Caco-2 (cell line): ENCODE data around the gene MN1. TPM values are rescaled to one million over a fixed set of nuclear protein-coding genes. Genes with fewer than 3 reads are reported as not detected.

Source experiments
- BruUV-seq: library from RNA; stranded (reverse); fragments of 400-500 nt; replicated peaks from 2 replicates; lab custom pipeline; 2021; lab: Mats Ljungman, UMichigan
- CTCF ChIA-PET: fragments of 300-600 bp; sonication (Branson Sonifier 250); formaldehyde crosslinking; loops from one replicate; lab custom pipeline; 2022; ENCODE audit warnings: antibody characterized with exemption; lab: Charles Lee
- POLR2A ChIA-PET: fragments of 300-600 bp; sonication (Branson Sonifier 250); formaldehyde crosslinking; loops from one replicate; lab custom pipeline; 2022; ENCODE audit warnings: antibody characterized with exemption; lab: Charles Lee
- DNase-seq, 2 experiments: peaks; one replicate each; pipeline versions ENCODE4 v3.0.0 to v3.0.0-alpha.2; 2020 to 2022
- H3K27me3 ChIP-seq: replicated peaks from 2 replicates; pipeline ENCODE4 v1.6.0; 2011; ENCODE audit warnings: low read length; ENCODE audit not compliant: control insufficient read depth, insufficient read depth
- H3K36me3 ChIP-seq: 2 replicates; pipeline ENCODE4 v1.5.1; 2011; ENCODE audit warnings: low read length; ENCODE audit not compliant: control insufficient read depth, insufficient read depth
- H3K4me1 ChIP-seq: fragments of 250-450 bp; sonication (Bioruptor Pico); 2 replicates; pipeline ENCODE4 v1.5.1; 2020; ENCODE audit warnings: mild to moderate bottlenecking
- H3K4me3 ChIP-seq: 2 replicates; pipeline ENCODE4 v1.5.1; 2011; ENCODE audit warnings: low read depth, mild to moderate bottlenecking, control low read depth, low read length
- H3K9me3 ChIP-seq: fragments of 250-450 bp; sonication (Bioruptor Pico); 2 replicates; pipeline ENCODE4 v1.5.1; 2020; ENCODE audit warnings: mild to moderate bottlenecking, moderate library complexity
- H3K27ac Mint-ChIP-seq: one replicate; pipeline ENCODE4 v1.8.0; 2022; ENCODE audit warnings: mixed read lengths; ENCODE audit not compliant: unreplicated experiment
- H3K27me3 Mint-ChIP-seq: one replicate; pipeline ENCODE4 v1.8.0; 2022; ENCODE audit warnings: mixed read lengths; ENCODE audit not compliant: insufficient read depth, unreplicated experiment
- H3K36me3 Mint-ChIP-seq: one replicate; pipeline ENCODE4 v1.8.0; 2022; ENCODE audit warnings: mild to moderate bottlenecking, mixed read lengths; ENCODE audit not compliant: insufficient read depth, unreplicated experiment
- H3K4me1 Mint-ChIP-seq: one replicate; pipeline ENCODE4 v1.8.0; 2022; ENCODE audit warnings: low read depth, mixed read lengths; ENCODE audit not compliant: unreplicated experiment
- H3K4me3 Mint-ChIP-seq: one replicate; pipeline ENCODE4 v1.8.0; 2022; ENCODE audit warnings: mild to moderate bottlenecking, moderate library complexity, mixed read lengths; ENCODE audit not compliant: unreplicated experiment
- H3K9me3 Mint-ChIP-seq: one replicate; pipeline ENCODE4 v1.8.0; 2022; ENCODE audit warnings: mixed read lengths; ENCODE audit not compliant: unreplicated experiment
- CTCF ChIP-seq, 2 experiments: fragments of 200-600 bp in 1 of 2; IDR thresholded peaks; 1 replicate in 1 of 2; 2 replicates in 1 of 2; pipeline versions ENCODE4 v1.5.1 to v1.8.0; 2011 to 2022; ENCODE audit warnings: antibody characterized with exemption in 1 of 2, control low read depth in 1 of 2, inconsistent platforms in 1 of 2, low read depth in 1 of 2, low read length in 1 of 2, mild to moderate bottlenecking in 1 of 2, moderate library complexity in 1 of 2; ENCODE audit not compliant: insufficient read depth in 1 of 2, severe bottlenecking in 1 of 2, unreplicated experiment in 1 of 2
- intact Hi-C: fragments of 100-400 bp; cut with micrococcal nuclease; formaldehyde crosslinking; loops from one replicate; pipeline ENCODE4 v1.10.0; 2022; ENCODE audit not compliant: unreplicated experiment
- total RNA-seq: library from RNA; stranded (reverse); gene quantifications from 2 replicates; pipeline ENCODE4 v1.2.3, GENCODE V29; 2022

The MN1 gene
- total RNA-seq, 1 experiment from 2014 or later = 0.32 TPM

DNA sequence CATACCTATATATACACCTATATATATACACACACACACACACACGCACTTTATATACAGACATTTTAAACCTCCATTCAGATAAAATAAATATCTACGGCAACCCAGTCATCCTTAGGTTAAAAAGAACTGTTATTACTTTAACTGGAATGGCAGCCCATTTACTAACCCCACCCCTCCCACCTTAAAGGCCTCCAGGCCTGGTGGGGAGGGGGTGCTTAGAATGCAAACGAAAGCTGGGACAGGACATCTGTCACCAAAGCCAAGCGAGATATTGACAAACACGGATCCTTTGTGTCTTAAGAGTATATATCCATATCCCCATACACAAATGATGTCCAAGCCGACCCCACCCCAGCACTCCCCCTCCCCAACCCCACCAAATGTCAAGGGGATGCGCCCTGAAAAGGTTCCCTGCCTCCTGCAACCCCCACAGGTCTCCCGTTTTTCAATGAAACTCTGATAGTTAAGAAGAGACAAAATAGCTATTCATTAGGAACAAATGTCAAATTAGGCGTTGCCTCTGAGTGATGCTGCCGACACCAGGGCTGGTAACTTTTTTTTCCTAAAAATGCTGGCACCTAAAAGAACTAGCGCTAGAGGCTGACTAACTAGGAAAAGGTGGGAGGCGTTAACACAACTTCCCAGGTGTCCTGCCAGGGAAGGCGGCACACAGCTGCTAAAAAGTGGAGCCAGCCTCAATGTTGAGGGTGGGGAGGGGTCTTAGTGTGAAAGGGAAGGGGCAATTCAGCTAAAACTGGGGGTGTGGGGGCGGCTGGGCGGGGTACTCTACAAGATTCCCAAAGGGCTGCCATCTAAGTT, 5.6 kb downstream of the MN1 start:
- no peak for TF ChIP-seq CTCF (IDR thresholded peaks at IDR 0.05; ENCODE audit: insufficient read depth in 1 of 2, low read depth in 1 of 2, low read length in 1 of 2, severe bottlenecking in 1 of 2, unreplicated experiment in 1 of 2)
- Mint-ChIP-seq H3K36me3 (no peaks in the 10 kb centered on the region), H3K4me3 (no peak overlapping the region), H3K27me3 (no peaks in the 10 kb centered on the region), H3K9me3 (no peaks in the 10 kb centered on the region), H3K4me1 (no peaks in the 10 kb centered on the region), H3K27ac (no peak overlapping the region)
- CTCF ChIA-PET = no interaction called here
- no peak for DNase-seq
- H3K9me3 ChIP-seq = no peaks in the 10 kb centered on the region
- no peak overlapping the region for H3K4me3 ChIP-seq
- H3K27me3 ChIP-seq = peaks cover 2% of the 10 kb centered on the region
- H3K36me3 ChIP-seq = no peaks in the 10 kb centered on the region
- BruUV-seq = no TSS peak
- POLR2A ChIA-PET = no interaction called here
- H3K4me1 ChIP-seq = no peaks in the 10 kb centered on the region
- intact Hi-C loops = no loop called here

DNA sequence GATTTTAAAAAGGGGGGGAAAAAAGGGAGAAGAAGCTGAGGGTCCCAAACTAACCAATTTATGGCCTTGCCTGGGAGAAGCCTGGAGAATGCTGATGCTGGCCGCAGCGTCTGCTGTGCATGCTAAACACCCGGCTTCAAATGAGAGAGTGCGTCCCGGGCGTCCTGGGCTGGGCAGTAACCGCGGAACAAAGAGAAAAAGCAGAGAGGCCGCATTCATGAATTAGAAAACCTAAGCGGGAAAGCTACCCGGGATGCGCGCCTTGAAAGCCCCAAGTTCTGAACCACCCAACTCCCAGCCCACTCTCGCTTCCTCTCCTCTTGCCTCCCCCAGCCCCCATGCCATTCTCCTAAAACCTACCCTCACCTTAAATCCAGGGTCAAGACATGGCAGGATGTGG, 6.5 kb downstream of the MN1 start:
- Histone ChIP-seq H3K4me1 (no peaks in the 10 kb centered on the region), H3K27me3 (no peaks in the 10 kb centered on the region), H3K36me3 (no peaks in the 10 kb centered on the region), H3K4me3 (no peak overlapping the region), H3K9me3 (no peaks in the 10 kb centered on the region)
- POLR2A ChIA-PET = no interaction called here
- no peak for DNase-seq
- Mint-ChIP-seq H3K27me3 (no peaks in the 10 kb centered on the region), H3K27ac (no peak overlapping the region), H3K36me3 (no peaks in the 10 kb centered on the region), H3K9me3 (no peaks in the 10 kb centered on the region), H3K4me1 (no peaks in the 10 kb centered on the region), H3K4me3 (no peak overlapping the region)
- BruUV-seq = no TSS peak
- TF ChIP-seq CTCF (IDR thresholded peaks at IDR 0.05; ENCODE audit: insufficient read depth in 1 of 2, low read depth in 1 of 2, low read length in 1 of 2, severe bottlenecking in 1 of 2, unreplicated experiment in 1 of 2) = no peak
- CTCF ChIA-PET = interaction anchor here (0.7 kb wide), 1 partner anchor 306 kb away, joined by 5 read pairs; no protein-coding TSS in a partner anchor
- intact Hi-C loops = no loop called here

- Mint-ChIP-seq H3K27ac (no peak overlapping the region), H3K36me3 (no peaks in the 10 kb centered on the region), H3K4me1 (no peaks in the 10 kb centered on the region), H3K9me3 (no peaks in the 10 kb centered on the region), H3K27me3 (no peaks in the 10 kb centered on the region), H3K4me3 (no peak overlapping the region)
- no TSS peak for BruUV-seq
- Histone ChIP-seq H3K9me3 (no peaks in the 10 kb centered on the region), H3K36me3 (no peaks in the 10 kb centered on the region), H3K4me1 (no peaks in the 10 kb centered on the region), H3K27me3 (no peaks in the 10 kb centered on the region), H3K4me3 (no peak overlapping the region)
- no peak for DNase-seq
- ChIA-PET POLR2A (no interaction called here), CTCF (interaction anchor here (0.7 kb wide), 1 partner anchor 305 kb away, joined by 5 read pairs; no protein-coding TSS in a partner anchor)
- intact Hi-C loops = no loop called here
- TF ChIP-seq CTCF (IDR thresholded peaks at IDR 0.05; ENCODE audit: insufficient read depth in 1 of 2, low read depth in 1 of 2, low read length in 1 of 2, severe bottlenecking in 1 of 2, unreplicated experiment in 1 of 2) = no peak
Measured at GRCh38 chr22:27794226-27794625, 7.3 kb downstream of the MN1 start.
